Measurements from ENCODE around the gene SULT1A2. TPM values are rescaled to one million over a fixed set of nuclear protein-coding genes. Genes with fewer than 3 reads are reported as not detected.

SULT1A2 gene
- total and polyA plus RNA-seq, 2 of the 13 experiments (the other 11 are each of a cell fraction or from before 2014, with no cell fraction given), result 33.0 to 34.2 TPM

- Histone ChIP-seq H3K9me3 (ENCODE audit: low read length) (no peaks in the 10 kb centered on the region), H2AFZ (ENCODE audit: low read length) (no peak overlapping the region), H3K79me2 (ENCODE audit: insufficient read depth, low read length) (peaks cover 12% of the 10 kb centered on the region), H3K36me3 (replicated peaks in 1 of 2; ENCODE audit: control insufficient read depth in 1 of 2, insufficient read depth in 2 of 2, low read length in 2 of 2) (peaks cover 0 to 17% of the 10 kb centered on the region in 2 experiments; a peak in 4 of 5 replicates), H3K4me2 (ENCODE audit: low read depth, low read length) (no peak overlapping the region), H3K4me3 (replicated peaks in 1 of 3; ENCODE audit: insufficient read depth in 1 of 3, low read depth in 2 of 3, low read length in 3 of 3) (no peak overlapping the region), H3K27me3 (ENCODE audit: control insufficient read depth in 1 of 2, insufficient read depth in 2 of 2, low read length in 2 of 2) (no peaks in the 10 kb centered on the region), H3K27ac (ENCODE audit: extremely low read length, insufficient read depth, low read length) (no peak overlapping the region), H3K9ac (ENCODE audit: insufficient read depth, low read depth, low read length) (no peak overlapping the region), H3K4me1 (ENCODE audit: insufficient read depth, low read length) (peaks cover 44% of the 10 kb centered on the region), H4K20me1 (ENCODE audit: insufficient read depth, low read length) (no peaks in the 10 kb centered on the region)
- ChIA-PET POLR2A (interaction anchor here (2.0 kb wide), 1 partner anchor 10 kb away, joined by 9 read pairs; the partner anchor contains the start of gene SULT1A2), CTCF (ENCODE audit: low intra/inter-chr PET ratio, low total read pairs) (no interaction called here)
- intact Hi-C loops (cut with micrococcal nuclease; ENCODE audit: unreplicated experiment), result no loop called here
- no peak for ATAC-seq
- WGBS (ENCODE audit: low lambda C conversion rate), result 98% methylated on average over 9 of the region's 9 CpGs
- FAIRE-seq, result no peak
- in situ Hi-C loops (cut with HindIII; ENCODE audit: extremely low pct_ligation_motif_present, low pct_unique_long_range_greater_than_20kb), result no loop called here
- DNase-seq (ENCODE audit: low spot score), result no peak
- BruUV-seq (replicated peaks), result no TSS peak
- TF ChIP-seq ZNF660 (CRISPR knock-in tag; IDR thresholded peaks at IDR 0.05; ENCODE audit: borderline replicate concordance, low read depth) (no peak), SETDB1 (CRISPR knock-in tag; IDR thresholded peaks at IDR 0.05; ENCODE audit: borderline replicate concordance) (no peak), SRY (CRISPR knock-in tag; IDR thresholded peaks at IDR 0.05) (no peak), RAD51 (IDR thresholded peaks at IDR 0.05; ENCODE audit: borderline replicate concordance) (no peak), BATF2 (CRISPR knock-in tag; IDR thresholded peaks at IDR 0.05) (no peak), POLR2A (IDR thresholded peaks at IDR 0.05; ENCODE audit: insufficient read depth in 1 of 2, low read depth in 2 of 2, low read length in 2 of 2) (0 out of 4 replicates have a peak, but pooled peaks of 1 of the 2 experiments have one; percentile 19), MEIS1 (CRISPR knock-in tag; IDR thresholded peaks at IDR 0.05; ENCODE audit: borderline replicate concordance) (no peak), REXO4 (CRISPR knock-in tag; IDR thresholded peaks at IDR 0.05; ENCODE audit: borderline replicate concordance) (no peak), FOXP4 (CRISPR knock-in tag; IDR thresholded peaks at IDR 0.05) (no peak), ZNF225 (CRISPR knock-in tag; IDR thresholded peaks at IDR 0.05) (no peak), ZNF251 (CRISPR knock-in tag; IDR thresholded peaks at IDR 0.05) (no peak), ZFP82 (CRISPR knock-in tag; IDR thresholded peaks at IDR 0.05; ENCODE audit: borderline replicate concordance) (no peak), PTBP1 (IDR thresholded peaks at IDR 0.05; ENCODE audit: low read depth, low read length, poor library complexity, severe bottlenecking) (no peak), GABPA (IDR thresholded peaks at IDR 0.05; ENCODE audit: low read depth, low read length) (0 out of 2 replicates have a peak, but pooled peaks have one; percentile 6), GABPA (CRISPR knock-in tag; IDR thresholded peaks at IDR 0.05; ENCODE audit: low read depth) (no peak), REST (IDR thresholded peaks at IDR 0.05; ENCODE audit: borderline replicate concordance in 1 of 2, low read depth in 1 of 2, low read length in 2 of 2) (no peak), ZNF891 (CRISPR knock-in tag; IDR thresholded peaks at IDR 0.05) (0 out of 2 replicates have a peak, but pooled peaks have one; percentile 27), ZNF775 (CRISPR knock-in tag; IDR thresholded peaks at IDR 0.05; ENCODE audit: borderline replicate concordance) (no peak)
Measured at GRCh38 chr16:28607116-28607623, 10.3 kb upstream of the SULT1A2 start.
